ENCODE data around the gene KIZ. TPM values are rescaled to one million over a fixed set of nuclear protein-coding genes. Genes with fewer than 3 reads are reported as not detected.

KIZ gene
- total and polyA plus RNA-seq, 2 experiments from 2014 or later: 58.3 to 63.6 TPM

DNA sequence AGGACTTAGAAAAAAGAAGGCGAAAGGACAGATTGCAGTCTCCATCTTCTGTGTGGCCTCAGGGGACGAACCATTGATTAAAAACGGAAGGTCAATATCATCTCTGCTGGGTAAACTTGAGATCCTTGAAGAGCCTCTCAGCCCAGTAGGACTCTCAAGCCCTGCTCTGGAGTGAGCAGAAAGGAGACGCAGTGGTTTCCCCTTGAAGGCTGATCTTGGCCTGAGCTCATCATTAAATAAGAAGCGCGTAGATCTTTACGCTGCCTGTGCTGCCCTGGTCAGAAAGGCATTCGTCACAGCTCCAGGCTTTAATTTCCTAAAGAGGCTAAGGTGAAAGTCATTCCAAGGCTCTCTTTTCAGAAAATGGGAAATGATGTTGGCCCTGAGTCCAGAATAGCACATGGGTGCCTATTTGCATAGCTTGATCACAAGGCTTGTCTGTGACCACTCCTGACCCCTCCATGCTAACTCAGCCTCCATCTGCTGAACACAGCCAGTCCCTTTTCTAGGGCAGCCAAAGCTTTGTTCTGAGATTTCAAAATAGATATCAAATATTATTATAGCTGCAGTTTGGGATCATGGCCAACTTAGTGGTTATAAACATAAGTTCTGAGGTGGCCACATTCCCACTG lies 148.0 kb downstream of the KIZ start (continued):
- TF ChIP-seq, protein P1, sequence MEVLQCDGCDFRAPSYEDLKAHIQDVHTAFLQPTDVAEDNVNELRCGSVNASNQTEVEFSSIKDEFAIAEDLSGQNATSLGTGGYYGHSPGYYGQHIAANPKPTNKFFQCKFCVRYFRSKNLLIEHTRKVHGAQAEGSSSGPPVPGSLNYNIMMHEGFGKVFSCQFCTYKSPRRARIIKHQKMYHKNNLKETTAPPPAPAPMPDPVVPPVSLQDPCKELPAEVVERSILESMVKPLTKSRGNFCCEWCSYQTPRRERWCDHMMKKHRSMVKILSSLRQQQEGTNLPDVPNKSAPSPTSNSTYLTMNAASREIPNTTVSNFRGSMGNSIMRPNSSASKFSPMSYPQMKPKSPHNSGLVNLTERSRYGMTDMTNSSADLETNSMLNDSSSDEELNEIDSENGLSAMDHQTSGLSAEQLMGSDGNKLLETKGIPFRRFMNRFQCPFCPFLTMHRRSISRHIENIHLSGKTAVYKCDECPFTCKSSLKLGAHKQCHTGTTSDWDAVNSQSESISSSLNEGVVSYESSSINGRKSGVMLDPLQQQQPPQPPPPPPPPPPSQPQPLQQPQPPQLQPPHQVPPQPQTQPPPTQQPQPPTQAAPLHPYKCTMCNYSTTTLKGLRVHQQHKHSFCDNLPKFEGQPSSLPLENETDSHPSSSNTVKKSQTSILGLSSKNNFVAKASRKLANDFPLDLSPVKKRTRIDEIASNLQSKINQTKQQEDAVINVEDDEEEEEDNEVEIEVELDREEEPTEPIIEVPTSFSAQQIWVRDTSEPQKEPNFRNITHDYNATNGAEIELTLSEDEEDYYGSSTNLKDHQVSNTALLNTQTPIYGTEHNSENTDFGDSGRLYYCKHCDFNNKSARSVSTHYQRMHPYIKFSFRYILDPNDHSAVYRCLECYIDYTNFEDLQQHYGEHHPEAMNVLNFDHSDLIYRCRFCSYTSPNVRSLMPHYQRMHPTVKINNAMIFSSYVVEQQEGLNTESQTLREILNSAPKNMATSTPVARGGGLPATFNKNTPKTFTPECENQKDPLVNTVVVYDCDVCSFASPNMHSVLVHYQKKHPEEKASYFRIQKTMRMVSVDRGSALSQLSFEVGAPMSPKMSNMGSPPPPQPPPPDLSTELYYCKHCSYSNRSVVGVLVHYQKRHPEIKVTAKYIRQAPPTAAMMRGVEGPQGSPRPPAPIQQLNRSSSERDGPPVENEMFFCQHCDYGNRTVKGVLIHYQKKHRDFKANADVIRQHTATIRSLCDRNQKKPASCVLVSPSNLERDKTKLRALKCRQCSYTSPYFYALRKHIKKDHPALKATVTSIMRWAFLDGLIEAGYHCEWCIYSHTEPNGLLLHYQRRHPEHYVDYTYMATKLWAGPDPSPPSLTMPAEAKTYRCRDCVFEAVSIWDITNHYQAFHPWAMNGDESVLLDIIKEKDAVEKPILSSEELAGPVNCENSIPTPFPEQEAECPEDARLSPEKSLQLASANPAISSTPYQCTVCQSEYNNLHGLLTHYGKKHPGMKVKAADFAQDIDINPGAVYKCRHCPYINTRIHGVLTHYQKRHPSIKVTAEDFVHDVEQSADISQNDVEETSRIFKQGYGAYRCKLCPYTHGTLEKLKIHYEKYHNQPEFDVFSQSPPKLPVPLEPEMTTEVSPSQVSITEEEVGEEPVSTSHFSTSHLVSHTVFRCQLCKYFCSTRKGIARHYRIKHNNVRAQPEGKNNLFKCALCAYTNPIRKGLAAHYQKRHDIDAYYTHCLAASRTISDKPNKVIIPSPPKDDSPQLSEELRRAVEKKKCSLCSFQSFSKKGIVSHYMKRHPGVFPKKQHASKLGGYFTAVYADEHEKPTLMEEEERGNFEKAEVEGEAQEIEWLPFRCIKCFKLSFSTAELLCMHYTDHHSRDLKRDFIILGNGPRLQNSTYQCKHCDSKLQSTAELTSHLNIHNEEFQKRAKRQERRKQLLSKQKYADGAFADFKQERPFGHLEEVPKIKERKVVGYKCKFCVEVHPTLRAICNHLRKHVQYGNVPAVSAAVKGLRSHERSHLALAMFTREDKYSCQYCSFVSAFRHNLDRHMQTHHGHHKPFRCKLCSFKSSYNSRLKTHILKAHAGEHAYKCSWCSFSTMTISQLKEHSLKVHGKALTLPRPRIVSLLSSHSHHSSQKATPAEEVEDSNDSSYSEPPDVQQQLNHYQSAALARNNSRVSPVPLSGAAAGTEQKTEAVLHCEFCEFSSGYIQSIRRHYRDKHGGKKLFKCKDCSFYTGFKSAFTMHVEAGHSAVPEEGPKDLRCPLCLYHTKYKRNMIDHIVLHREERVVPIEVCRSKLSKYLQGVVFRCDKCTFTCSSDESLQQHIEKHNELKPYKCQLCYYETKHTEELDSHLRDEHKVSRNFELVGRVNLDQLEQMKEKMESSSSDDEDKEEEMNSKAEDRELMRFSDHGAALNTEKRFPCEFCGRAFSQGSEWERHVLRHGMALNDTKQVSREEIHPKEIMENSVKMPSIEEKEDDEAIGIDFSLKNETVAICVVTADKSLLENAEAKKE (CRISPR knock-in tag; IDR thresholded peaks at IDR 0.05): no peak
- TF ChIP-seq ZNF331 (CRISPR knock-in tag; IDR thresholded peaks at IDR 0.05; ENCODE audit: low read depth): no peak

DNA sequence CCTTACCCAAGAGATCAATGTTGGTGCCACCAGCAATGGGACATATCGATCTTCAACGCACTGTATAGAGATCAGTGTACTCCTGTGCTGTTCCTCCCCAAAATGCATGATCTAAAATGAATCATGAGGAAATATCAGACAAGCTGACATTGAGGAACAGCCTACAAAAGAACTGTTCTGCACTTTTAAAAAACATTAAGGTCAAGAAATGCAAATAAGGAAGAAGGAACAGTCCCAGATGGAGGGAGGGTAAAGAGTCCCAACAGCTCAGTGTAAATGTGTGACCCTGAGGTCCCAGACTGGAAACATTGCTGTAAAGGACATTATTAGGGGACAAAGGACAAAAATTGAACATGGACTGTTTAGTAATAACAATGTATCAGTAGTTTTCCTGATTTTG lies 152.9 kb downstream of the KIZ start:
- DNase-seq (ENCODE audit: low spot score) (no peak), ATAC-seq (no peak)
- no peak overlapping the region for H3K27ac Mint-ChIP-seq
- Histone ChIP-seq H3K4me3 (no peak overlapping the region), H3F3A (replicated peaks; ENCODE audit: low read depth) (no peaks in the 10 kb centered on the region), H3K36me3 (ENCODE audit: insufficient read depth) (no peaks in the 10 kb centered on the region), H3K27me3 (ENCODE audit: insufficient read depth) (no peaks in the 10 kb centered on the region), H3K79me2 (replicated peaks; ENCODE audit: insufficient read depth) (no peaks in the 10 kb centered on the region), H3K4me1 (ENCODE audit: insufficient read depth) (no peaks in the 10 kb centered on the region), H3K4me2 (no peak overlapping the region), H3K27ac (ENCODE audit: low read depth) (no peak overlapping the region), H4K20me1 (replicated peaks; ENCODE audit: insufficient read depth) (no peaks in the 10 kb centered on the region), H3K9me2 (ENCODE audit: insufficient read depth) (0 out of 2 replicates have a peak, but pooled peaks cover 5% of the 10 kb centered on the region), H2AFZ (no peak overlapping the region)
- H3K4me1 Mint-ChIP-seq: no peaks in the 10 kb centered on the region
- H3K36me3 Mint-ChIP-seq (ENCODE audit: low read depth): no peaks in the 10 kb centered on the region
- H3K4me3 Mint-ChIP-seq: no peak overlapping the region
- no peaks in the 10 kb centered on the region for H3K27me3 Mint-ChIP-seq (ENCODE audit: insufficient read depth, low read depth, poor library complexity)
- H3K9me3 Mint-ChIP-seq: no peaks in the 10 kb centered on the region
- TF ChIP-seq, protein P2, sequence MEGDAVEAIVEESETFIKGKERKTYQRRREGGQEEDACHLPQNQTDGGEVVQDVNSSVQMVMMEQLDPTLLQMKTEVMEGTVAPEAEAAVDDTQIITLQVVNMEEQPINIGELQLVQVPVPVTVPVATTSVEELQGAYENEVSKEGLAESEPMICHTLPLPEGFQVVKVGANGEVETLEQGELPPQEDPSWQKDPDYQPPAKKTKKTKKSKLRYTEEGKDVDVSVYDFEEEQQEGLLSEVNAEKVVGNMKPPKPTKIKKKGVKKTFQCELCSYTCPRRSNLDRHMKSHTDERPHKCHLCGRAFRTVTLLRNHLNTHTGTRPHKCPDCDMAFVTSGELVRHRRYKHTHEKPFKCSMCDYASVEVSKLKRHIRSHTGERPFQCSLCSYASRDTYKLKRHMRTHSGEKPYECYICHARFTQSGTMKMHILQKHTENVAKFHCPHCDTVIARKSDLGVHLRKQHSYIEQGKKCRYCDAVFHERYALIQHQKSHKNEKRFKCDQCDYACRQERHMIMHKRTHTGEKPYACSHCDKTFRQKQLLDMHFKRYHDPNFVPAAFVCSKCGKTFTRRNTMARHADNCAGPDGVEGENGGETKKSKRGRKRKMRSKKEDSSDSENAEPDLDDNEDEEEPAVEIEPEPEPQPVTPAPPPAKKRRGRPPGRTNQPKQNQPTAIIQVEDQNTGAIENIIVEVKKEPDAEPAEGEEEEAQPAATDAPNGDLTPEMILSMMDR (conservative IDR thresholded peaks at IDR 0.05; ENCODE audit: low read depth in 2 of 2): no peak
- TF ChIP-seq REST (IDR thresholded peaks at IDR 0.05; ENCODE audit: unreplicated experiment): no peak

All from GM23338 (cell line).